Trophoblast cell (in vitro differentiated cells and primary cell): ENCODE data around the gene CCDC17.

Experiments used
- DNase-seq, 2 donors: peaks; one replicate each; pipeline ENCODE4 v3.0.0-alpha.2; 2016
- H2AFZ ChIP-seq: 2 replicates; pipeline ENCODE4 v1.6.1; 2013; ENCODE audit warnings: low read length, moderate library complexity, mild to moderate bottlenecking; ENCODE audit not compliant: insufficient read depth, poor library complexity
- H2AK5ac ChIP-seq: 2 replicates; pipeline ENCODE4 v1.6.1; 2013; ENCODE audit warnings: mild to moderate bottlenecking, low read length
- H2BK120ac ChIP-seq: 2 replicates; pipeline ENCODE4 v1.6.1; 2013; ENCODE audit warnings: low read length, mild to moderate bottlenecking, moderate library complexity; ENCODE audit not compliant: insufficient read depth, poor library complexity
- H2BK12ac ChIP-seq: 2 replicates; pipeline ENCODE4 v1.6.1; 2013; ENCODE audit warnings: mild to moderate bottlenecking, low read length, moderate library complexity
- H2BK5ac ChIP-seq: 2 replicates; pipeline ENCODE4 v1.6.1; 2013; ENCODE audit warnings: low read length, low read depth, moderate library complexity, mild to moderate bottlenecking; ENCODE audit not compliant: poor library complexity
- H3K14ac ChIP-seq: 2 replicates; pipeline ENCODE4 v1.6.1; 2013; ENCODE audit warnings: mild to moderate bottlenecking, low read length
- H3K18ac ChIP-seq: 2 replicates; pipeline ENCODE4 v1.6.1; 2013; ENCODE audit warnings: mild to moderate bottlenecking, low read length
- H3K23ac ChIP-seq: 2 replicates; pipeline ENCODE4 v1.6.1; 2013; ENCODE audit warnings: low read length
- H3K27ac ChIP-seq: 2 replicates; pipeline ENCODE4 v1.5.1; 2013; ENCODE audit warnings: low read depth, mild to moderate bottlenecking, inconsistent platforms, low read length, moderate library complexity
- H3K27me3 ChIP-seq: 2 replicates; pipeline ENCODE4 v1.6.1; 2013; ENCODE audit warnings: inconsistent platforms, mild to moderate bottlenecking, low read length, moderate library complexity; ENCODE audit not compliant: insufficient read depth
- H3K36me3 ChIP-seq, 2 experiments: 1 replicate in 1 of 2; 2 replicates in 1 of 2; pipeline ENCODE4 v1.6.1; 2013; ENCODE audit warnings: low read length in 2 of 2, mild to moderate bottlenecking in 2 of 2, moderate library complexity in 1 of 2; ENCODE audit not compliant: insufficient read depth in 2 of 2, control insufficient read depth in 1 of 2
- H3K4ac ChIP-seq: 2 replicates; pipeline ENCODE4 v1.6.1; 2013; ENCODE audit warnings: low read depth, mild to moderate bottlenecking, low read length, moderate library complexity
- H3K4me1 ChIP-seq, 2 experiments: 1 replicate in 1 of 2; 2 replicates in 1 of 2; pipeline ENCODE4 v1.6.1; 2013; ENCODE audit warnings: low read length in 2 of 2, mild to moderate bottlenecking in 2 of 2, moderate library complexity in 1 of 2; ENCODE audit not compliant: insufficient read depth in 2 of 2, control insufficient read depth in 1 of 2
- H3K4me2 ChIP-seq: 2 replicates; pipeline ENCODE4 v1.6.1; 2013; ENCODE audit warnings: inconsistent platforms, mild to moderate bottlenecking, low read length, moderate library complexity
- H3K4me3 ChIP-seq: 2 replicates; pipeline ENCODE4 v1.5.1; 2013; ENCODE audit warnings: mild to moderate bottlenecking, low read depth, low read length, inconsistent platforms
- H3K79me1 ChIP-seq: one replicate; pipeline ENCODE4 v1.6.1; 2013; ENCODE audit warnings: low read length
- H3K79me2 ChIP-seq: 2 replicates; pipeline ENCODE4 v1.6.1; 2013; ENCODE audit warnings: low read length, mild to moderate bottlenecking; ENCODE audit not compliant: control insufficient read depth, insufficient read depth, poor library complexity
- H3K9ac ChIP-seq: 2 replicates; pipeline ENCODE4 v1.6.1; 2013; ENCODE audit warnings: mild to moderate bottlenecking, low read length
- H3K9me3 ChIP-seq: 2 replicates; pipeline ENCODE4 v1.6.1; 2013; ENCODE audit warnings: low read depth, mild to moderate bottlenecking, control low read depth, inconsistent platforms, low read length; ENCODE audit not compliant: insufficient read depth
- H4K12ac ChIP-seq: 2 replicates; pipeline ENCODE4 v1.6.1; 2013; ENCODE audit warnings: low read depth, mild to moderate bottlenecking, low read length, moderate library complexity
- H4K8ac ChIP-seq: 2 replicates; pipeline ENCODE4 v1.6.1; 2013; ENCODE audit warnings: low read depth, mild to moderate bottlenecking, low read length, moderate library complexity
- H4K91ac ChIP-seq: one replicate; pipeline ENCODE4 v1.6.1; 2013; ENCODE audit warnings: low read depth, mild to moderate bottlenecking, low read length, moderate library complexity
- WGBS: extraction: QIAGEN DNeasy Blood & Tissue Kit; methylation state at CpG from one replicate; pipeline ENCODE4 v1.1.7; 2013; ENCODE audit warnings: missing lambda C conversion rate; ENCODE audit not compliant: insufficient read length, insufficient coverage; ENCODE audit errors: extremely low coverage; 5-methylcytosine and 5-hydroxymethylcytosine counted together

CCDC17 gene

DNA sequence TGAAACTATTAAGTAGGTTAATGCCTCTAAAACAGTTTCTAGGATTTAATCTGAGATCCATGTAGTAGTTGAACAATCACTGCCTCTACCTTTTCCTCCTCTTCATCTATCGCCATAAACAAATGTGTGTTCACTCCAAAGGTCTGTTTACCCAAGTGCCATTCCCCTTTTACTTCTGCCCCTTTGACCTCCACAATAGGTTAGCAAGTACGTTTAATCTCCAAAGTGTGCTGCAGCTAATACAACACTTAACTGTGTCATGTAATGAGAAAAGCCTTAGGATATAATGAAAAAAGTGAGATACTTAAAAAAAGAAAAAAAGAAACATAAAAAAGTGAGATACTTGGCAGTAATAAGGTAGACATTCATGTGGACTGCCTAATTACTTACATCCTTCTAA, 34.3 kb upstream of the CCDC17 start:
- no peak overlapping the region for H3K4me3 ChIP-seq

DNA sequence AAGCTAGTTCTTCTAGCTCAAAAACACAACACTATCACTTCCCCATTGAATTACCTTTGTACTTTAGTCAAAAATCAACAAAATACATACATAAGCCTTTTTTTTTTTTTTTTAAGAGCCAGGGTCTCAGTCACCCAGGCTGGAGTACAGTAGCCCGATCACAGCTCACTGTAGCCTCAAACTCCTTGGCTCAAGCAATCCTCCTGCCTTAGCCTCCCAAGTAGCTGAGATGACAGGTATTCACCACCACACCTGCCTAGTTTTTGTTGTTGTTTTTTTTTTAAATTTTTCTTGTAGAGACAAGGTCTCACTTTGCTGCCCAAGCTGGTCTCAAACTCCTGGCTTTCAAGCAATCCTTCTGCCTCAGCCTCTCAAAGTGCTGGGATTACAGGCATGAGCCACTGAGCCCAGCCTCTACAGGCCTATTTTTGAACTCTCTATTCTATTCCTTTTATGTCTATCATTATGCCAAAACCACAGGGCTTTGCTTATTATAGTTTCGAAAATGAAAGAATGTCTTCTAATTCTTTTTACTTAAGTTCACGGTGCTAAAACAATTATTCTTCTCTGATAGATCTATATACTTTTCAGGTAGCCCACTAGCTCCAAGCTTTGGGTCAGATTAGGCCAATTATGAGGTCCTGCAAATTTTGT, 32.8 kb upstream of the CCDC17 start:
- Histone ChIP-seq H3K4ac (no peak overlapping the region), H4K91ac (no peak overlapping the region), H3K14ac (no peak overlapping the region), H3K23ac (no peak overlapping the region), H3K4me1 (no peaks in the 10 kb centered on the region), H2BK12ac (no peak overlapping the region), H4K12ac (no peak overlapping the region), H2AK5ac (no peak overlapping the region), H2AFZ (no peak overlapping the region), H3K79me2 (no peaks in the 10 kb centered on the region), H3K79me1 (no peaks in the 10 kb centered on the region), H3K9ac (no peak overlapping the region), H3K27ac (no peak overlapping the region), H3K18ac (no peak overlapping the region), H4K8ac (no peak overlapping the region), H3K4me3 (no peak overlapping the region), H3K36me3 (peaks cover 39 to 49% of the 10 kb centered on the region in 2 experiments), H3K27me3 (no peaks in the 10 kb centered on the region), H3K9me3 (no peaks in the 10 kb centered on the region), H3K4me2 (no peak overlapping the region), H2BK120ac (no peak overlapping the region), H2BK5ac (no peak overlapping the region)
- no peak for DNase-seq
- WGBS = no CpG with 5 or more reads among the region's 3 CpGs

More for the DNA sequence above, 34.3 kb upstream of the CCDC17 start:
- H2AFZ ChIP-seq = no peak overlapping the region
- H4K8ac ChIP-seq = no peak overlapping the region
- no peaks in the 10 kb centered on the region for H3K4me1 ChIP-seq
- no peak overlapping the region for H3K14ac ChIP-seq
- no peak overlapping the region for H4K91ac ChIP-seq
- WGBS = no CpG with 5 or more reads among the region's 2 CpGs
- H3K4ac ChIP-seq = no peak overlapping the region
- H3K27me3 ChIP-seq = no peaks in the 10 kb centered on the region
- no peak overlapping the region for H2BK120ac ChIP-seq
- no peaks in the 10 kb centered on the region for H3K9me3 ChIP-seq
- no peak overlapping the region for H2BK5ac ChIP-seq
- H3K79me1 ChIP-seq = no peaks in the 10 kb centered on the region
- H3K27ac ChIP-seq = no peak overlapping the region
- H4K12ac ChIP-seq = no peak overlapping the region
- H3K9ac ChIP-seq = no peak overlapping the region
- H3K79me2 ChIP-seq = peaks cover 2% of the 10 kb centered on the region
- H3K18ac ChIP-seq = no peak overlapping the region
- peaks cover 37 to 45% of the 10 kb centered on the region in 2 experiments for H3K36me3 ChIP-seq
- H3K4me2 ChIP-seq = no peak overlapping the region
- no peak overlapping the region for H2AK5ac ChIP-seq
- H3K23ac ChIP-seq = no peak overlapping the region
- H2BK12ac ChIP-seq = no peak overlapping the region
- no peak for DNase-seq

- H2BK12ac ChIP-seq = no peak overlapping the region
- H3K27me3 ChIP-seq = no peaks in the 10 kb centered on the region
- no peak overlapping the region for H2AK5ac ChIP-seq
- no peaks in the 10 kb centered on the region for H3K9me3 ChIP-seq
- no peak overlapping the region for H3K23ac ChIP-seq
- H4K8ac ChIP-seq = no peak overlapping the region
- no peak overlapping the region for H3K9ac ChIP-seq
- H3K14ac ChIP-seq = no peak overlapping the region
- H3K79me1 ChIP-seq = no peaks in the 10 kb centered on the region
- no peak overlapping the region for H2BK5ac ChIP-seq
- H3K4me2 ChIP-seq = no peak overlapping the region
- no peak overlapping the region for H3K27ac ChIP-seq
- no peak overlapping the region for H4K12ac ChIP-seq
- H3K4ac ChIP-seq = no peak overlapping the region
- H3K36me3 ChIP-seq = peaks cover 42 to 54% of the 10 kb centered on the region in 2 experiments
- H3K18ac ChIP-seq = peak overlapping the region; percentile 35
- no peak overlapping the region for H4K91ac ChIP-seq
- H2BK120ac ChIP-seq = no peak overlapping the region
- peak in 1 of 2 donors; percentile 50 for DNase-seq
- no peak overlapping the region for H2AFZ ChIP-seq
- H3K4me1 ChIP-seq = no peaks in the 10 kb centered on the region
- H3K79me2 ChIP-seq = no peaks in the 10 kb centered on the region
- WGBS = no CpG with 5 or more reads among the region's 12 CpGs
- no peak overlapping the region for H3K4me3 ChIP-seq
Measured at GRCh38 chr1:45654540-45655280, 30.9 kb upstream of the CCDC17 start.

DNA sequence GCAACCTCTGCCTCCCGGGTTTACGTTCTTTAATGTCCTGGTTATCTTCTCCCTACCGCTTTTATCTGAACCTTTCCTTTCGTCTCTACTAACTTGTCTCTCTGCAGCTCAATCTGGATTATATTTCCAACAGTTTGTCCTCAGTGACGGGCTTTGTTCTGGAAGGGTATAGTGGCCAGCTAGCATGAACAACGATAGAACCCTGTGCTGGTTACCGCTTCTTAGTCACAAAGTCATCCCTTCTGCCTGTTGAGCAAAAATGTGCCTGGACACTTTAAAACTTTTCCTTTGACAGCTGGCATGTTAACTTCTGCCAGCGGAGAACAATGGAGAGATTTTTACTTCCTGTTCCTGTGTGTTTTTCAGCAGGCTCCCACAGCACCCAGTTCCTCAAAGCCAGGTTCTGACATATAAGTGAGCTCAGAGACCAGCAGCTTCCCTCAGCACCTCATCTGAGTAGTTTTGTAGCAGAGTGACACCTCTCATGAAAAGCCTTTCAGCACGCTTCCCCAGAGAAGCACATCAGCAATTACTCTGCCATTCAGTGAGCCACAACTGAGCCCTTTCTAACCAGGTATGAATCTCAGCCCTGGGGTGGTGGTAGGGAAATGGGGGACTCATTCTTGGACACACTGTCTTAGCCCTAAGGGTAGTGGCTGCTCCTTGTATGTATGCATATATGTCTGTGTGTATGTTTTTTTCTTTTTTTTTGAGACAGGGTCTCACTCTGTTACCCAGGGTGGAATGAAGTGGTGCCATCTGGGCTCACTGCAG, 23.6 kb upstream of the CCDC17 start:
- peak overlapping the region; percentile 31 for H4K12ac ChIP-seq
- H3K27me3 ChIP-seq = no peaks in the 10 kb centered on the region
- H3K36me3 ChIP-seq = peaks cover 12 to 25% of the 10 kb centered on the region in 2 experiments
- peak overlapping the region; percentile 11 for H2BK120ac ChIP-seq
- no peaks in the 10 kb centered on the region for H3K9me3 ChIP-seq
- H3K9ac ChIP-seq = no peak overlapping the region
- H3K4me3 ChIP-seq = no peak overlapping the region
- peak overlapping the region; percentile 35 for H3K4me2 ChIP-seq
- H3K27ac ChIP-seq = peak overlapping the region; percentile 55
- peak overlapping the region; percentile 46 for H2BK5ac ChIP-seq
- no peak overlapping the region for H2AK5ac ChIP-seq
- no peak overlapping the region for H4K91ac ChIP-seq
- no peak overlapping the region for H3K23ac ChIP-seq
- no peak for DNase-seq
- no CpG with 5 or more reads among the region's 9 CpGs for WGBS
- H3K14ac ChIP-seq = peak overlapping the region; percentile 28
- H3K4me1 ChIP-seq = peaks cover 5 to 6% of the 10 kb centered on the region in 2 experiments
- no peaks in the 10 kb centered on the region for H3K79me2 ChIP-seq
- peak overlapping the region; percentile 8 for H2BK12ac ChIP-seq
- no peak overlapping the region for H2AFZ ChIP-seq
- peaks cover 2% of the 10 kb centered on the region for H3K79me1 ChIP-seq
- peak overlapping the region; percentile 54 for H4K8ac ChIP-seq
- peak overlapping the region; percentile 67 for H3K18ac ChIP-seq
- H3K4ac ChIP-seq = no peak overlapping the region
